ELR (cell line): Measurements from ENCODE around the gene LIG1.

Experiments
- DNase-seq: peaks from one replicate; pipeline ENCODE4 v3.0.0-alpha.2; 2015; ENCODE audit warnings: low read depth

Gene LIG1

GRCh38 chr19:48181505-48181904 lies 11.4 kb upstream of the LIG1 start:
- DNase-seq = no peak

- no peak for DNase-seq
Observed at GRCh38 chr19:48176226-48176625, 6.1 kb upstream of the LIG1 start.

DNA sequence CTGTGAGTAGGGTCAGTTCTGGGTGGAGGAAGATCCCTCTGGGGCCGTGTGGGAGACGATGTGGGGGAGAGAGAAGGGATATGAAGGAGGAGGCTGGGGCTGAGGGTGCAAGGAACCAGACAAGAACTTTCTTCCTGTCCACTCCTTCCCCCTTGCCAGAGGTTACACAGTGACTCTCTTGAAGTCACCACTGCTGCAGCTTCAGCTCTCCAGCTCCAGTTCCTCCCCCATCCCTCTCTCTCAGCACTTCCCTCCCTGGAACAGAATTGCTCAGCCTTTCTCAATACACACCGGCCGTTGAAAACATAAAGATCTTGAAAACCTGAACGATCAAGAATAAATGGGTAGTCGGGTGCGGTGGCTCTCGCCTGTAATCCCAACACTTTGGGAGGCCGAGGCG lies 5.4 kb upstream of the LIG1 start:
- DNase-seq = no peak

- DNase-seq = no peak
Observed at GRCh38 chr19:48174445-48175030, 4.4 kb upstream of the LIG1 start.

DNA sequence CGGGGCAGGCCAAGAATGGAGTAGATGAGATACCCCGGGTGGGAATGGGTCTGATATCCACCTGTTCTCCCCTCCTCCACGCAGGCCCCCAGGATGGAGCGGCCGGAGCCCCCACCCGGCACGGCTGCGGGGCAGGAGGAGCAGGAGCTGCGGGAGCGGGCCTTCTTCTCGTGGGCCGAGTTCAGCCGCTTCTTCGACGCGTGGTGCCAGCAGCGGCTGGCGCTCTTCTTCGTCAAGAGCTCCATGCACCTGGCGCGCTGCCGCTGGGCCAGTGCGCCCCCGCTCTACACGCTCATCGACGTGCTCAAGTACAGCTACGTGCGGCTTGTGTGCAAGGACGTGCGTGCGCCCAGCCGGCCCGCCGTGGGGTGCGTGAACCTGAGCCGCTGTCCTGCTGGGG lies 1.6 kb upstream of the LIG1 start:
- DNase-seq = no peak

DNA sequence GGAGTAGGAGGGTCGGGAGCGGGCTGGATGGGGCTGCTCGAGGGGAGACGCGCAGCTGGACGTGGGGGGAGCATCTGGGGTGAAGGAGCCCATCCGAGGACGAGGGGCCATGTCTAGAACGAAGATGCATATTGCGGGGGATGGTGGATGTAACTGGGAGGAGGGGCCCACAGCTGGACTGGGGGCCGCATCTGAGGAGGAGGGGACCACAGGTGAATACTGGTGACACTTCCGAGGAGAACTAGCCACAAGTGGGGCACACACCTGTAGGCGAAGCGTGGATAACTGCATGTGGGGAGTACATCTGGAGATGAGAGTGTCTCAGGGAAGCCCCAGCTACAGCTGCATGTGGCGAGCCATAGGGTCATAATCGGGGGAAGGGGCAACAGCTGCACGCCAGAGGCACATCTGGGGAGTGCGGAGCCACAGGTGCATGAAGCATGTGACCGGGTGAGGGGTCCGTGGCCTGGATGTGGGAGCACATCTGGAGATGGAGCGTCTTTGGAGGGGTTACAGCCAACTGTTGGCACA lies 738 bp upstream of the LIG1 start:
- DNase-seq = no peak

- DNase-seq = peak; percentile 68
Observed at GRCh38 chr19:48169578-48169938, 586 bp downstream of the LIG1 start.

DNA sequence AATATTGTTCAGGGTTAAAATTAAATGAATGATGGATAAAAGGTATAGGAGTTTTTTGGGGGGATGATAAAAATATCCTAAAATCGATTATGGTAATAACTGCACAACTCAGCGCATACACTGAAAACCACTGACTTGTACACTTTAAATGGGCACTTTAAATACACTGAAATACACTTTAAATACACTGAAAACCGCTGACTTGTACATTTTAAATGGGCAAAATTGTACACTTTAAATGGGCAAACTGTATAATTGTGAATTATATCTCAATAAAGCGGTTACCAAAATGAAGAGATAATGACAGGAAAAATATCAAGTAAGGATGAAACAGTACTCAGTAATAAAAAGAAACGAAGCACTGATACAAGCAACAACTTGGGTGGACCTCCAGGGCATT lies 1.5 kb downstream of the LIG1 start:
- no peak for DNase-seq

- DNase-seq = no peak
Observed at GRCh38 chr19:48158210-48158790, 11.8 kb downstream of the LIG1 start.

DNA sequence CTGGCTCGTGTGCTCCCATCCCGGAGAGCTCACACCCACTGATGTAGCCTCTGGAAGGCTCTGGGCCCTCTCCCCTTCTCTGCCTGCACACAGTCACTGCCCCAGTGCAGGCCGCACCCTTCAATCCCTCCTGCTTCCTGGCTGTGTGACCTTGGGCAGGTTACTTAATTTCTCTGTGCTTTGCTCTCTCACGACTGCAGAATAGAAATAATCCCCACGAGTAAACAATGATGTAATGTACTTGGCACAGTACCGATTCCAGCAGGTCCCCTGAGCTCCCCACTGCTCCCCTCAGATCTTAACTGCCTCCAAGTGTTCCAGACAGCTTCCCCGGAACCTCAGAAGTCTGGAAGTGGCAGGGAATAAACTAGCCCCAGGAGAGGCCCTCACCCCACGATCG lies 16.1 kb downstream of the LIG1 start:
- DNase-seq = no peak

DNA sequence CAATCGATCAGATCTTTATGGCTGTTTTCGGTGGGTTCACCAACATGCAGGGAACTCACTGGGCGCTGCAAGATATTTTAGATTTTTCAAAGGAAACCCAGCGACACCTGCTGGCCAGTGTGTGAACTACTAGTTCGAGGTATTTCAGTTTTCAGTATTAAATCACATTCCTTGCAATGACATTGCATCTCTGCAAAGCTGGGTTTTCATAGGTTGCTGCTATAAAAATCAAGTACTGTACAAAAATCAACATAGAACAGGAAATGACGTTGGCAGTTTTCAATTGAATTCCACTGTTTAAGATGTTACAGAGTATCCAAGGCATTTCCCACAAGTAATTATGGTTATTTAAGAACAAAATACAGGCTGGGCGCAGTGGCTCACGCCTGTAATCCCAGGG lies 17.6 kb downstream of the LIG1 start:
- peak; percentile 60 for DNase-seq

GRCh38 chr19:48149430-48149829 lies 20.7 kb downstream of the LIG1 start:
- no peak for DNase-seq

DNA sequence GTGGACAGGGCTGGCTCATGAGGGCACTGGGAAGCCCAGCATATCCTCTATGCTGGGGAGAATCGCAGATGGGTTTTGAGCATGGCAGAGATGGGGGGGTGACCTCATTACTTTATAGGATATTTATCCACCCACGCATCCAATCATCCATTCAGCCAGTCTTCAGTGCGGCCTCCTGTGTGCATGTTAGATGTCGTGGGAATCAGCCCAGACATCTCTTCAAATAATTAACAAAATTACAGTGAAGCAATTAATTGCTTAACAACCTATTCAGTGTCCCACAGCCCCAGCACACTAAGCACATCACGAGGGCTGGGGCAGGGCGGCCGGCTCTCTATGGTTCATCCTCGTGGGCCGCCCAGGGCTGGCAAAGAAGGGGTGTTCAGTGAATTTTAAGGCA lies 21.6 kb downstream of the LIG1 start:
- no peak for DNase-seq

DNA sequence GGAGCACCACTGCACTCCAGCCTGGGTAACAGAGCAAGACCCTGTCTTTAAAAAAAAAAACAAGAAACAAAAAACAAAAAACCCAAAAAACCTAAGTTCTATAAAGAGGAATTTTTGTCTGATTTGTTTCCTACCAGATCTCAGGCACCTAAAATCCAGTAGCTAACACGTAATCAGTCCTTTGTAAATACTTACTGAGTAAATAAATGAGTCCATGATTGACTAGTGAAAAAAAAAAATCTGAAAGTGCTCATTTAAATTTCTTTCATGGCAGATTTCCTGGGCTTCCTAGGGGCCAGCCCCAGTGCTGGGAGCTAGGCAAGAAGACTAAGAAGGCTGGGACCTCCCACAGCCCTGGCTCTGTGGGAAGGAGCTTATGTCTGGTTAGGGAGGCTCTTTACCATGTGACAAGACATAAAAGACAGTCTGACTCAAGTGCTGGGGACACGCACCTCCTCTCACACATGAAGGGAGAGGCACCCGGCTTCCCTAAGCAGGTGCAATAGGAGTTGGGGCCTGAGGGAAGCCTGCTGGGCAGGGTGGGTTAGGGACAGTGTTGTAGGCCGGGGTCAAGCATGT lies 22.5 kb downstream of the LIG1 start:
- DNase-seq = no peak

- no peak for DNase-seq
Observed at GRCh38 chr19:48139053-48139452, 31.1 kb downstream of the LIG1 start.

DNA sequence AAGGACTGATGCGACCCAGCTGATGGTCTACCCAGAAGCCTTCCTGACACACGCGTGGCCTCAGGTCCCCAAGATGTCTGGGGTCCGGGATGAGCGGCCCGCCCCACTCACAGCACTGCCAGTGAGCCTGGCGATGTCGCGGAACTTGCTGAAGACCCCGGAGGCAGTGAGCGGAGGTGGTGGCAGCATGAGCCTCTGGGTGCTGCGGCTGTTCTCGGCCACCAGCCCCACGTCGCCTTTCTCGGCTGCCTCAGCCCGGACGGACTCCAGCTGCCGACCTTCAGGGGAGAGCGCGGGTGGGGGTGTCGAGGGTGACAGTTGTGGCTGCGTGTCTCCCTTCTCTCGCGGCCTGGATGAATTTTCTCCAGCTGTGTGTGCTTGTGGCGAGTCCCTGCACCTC lies 32.7 kb downstream of the LIG1 start:
- no peak for DNase-seq

GRCh38 chr19:48136547-48136946 lies 33.6 kb downstream of the LIG1 start:
- no peak for DNase-seq

GRCh38 chr19:48135411-48135810 lies 34.7 kb downstream of the LIG1 start:
- peak; percentile 15 for DNase-seq

GRCh38 chr19:48133094-48133493 lies 37.0 kb downstream of the LIG1 start:
- no peak for DNase-seq

- no peak for DNase-seq
Observed at GRCh38 chr19:48127561-48127960, 42.6 kb downstream of the LIG1 start.

GRCh38 chr19:48123907-48124651 lies 46.1 kb downstream of the LIG1 start:
- peak; percentile 91 for DNase-seq

DNA sequence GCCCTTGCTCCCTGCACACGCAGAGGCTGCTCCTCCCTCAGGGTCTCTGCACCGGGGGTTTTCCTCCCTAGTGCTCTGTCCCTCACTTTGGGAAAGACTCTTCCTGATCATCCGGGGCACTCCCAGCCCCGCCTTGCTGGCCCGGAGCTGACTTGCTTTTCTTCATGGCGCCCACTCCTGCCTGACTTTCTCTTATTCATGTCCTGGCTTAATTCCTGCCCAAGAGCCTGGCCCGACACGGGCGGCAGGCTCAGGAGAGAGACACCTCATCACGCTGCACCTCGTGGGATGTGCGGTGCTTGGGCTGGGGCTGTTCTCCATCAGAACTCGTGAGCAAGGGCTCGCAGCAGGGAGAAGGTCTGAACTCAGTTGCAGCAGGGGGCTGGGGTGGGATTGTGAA lies 47.7 kb downstream of the LIG1 start:
- no peak for DNase-seq

DNA sequence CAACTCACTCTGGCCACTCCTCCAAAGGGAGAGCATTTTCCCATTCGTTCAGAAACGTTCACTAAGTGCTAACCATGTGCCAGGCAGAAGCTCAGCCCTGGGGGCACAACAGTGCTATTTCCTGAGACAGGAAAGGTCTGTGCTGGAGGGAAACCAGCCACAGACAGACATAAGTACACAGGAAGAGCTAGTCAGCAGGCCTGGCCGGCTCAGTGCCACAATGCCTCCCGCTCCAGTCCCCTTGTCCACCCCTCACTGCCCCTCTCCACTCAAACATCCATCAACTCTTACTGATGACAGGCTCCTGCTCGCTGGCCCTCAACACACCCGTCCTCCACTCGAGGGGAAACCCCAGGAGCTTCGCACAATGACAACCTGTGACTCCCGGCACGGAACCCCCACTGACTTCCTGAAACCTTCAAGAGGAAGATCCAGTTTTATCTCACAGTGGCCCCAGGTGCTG lies 48.2 kb downstream of the LIG1 start:
- DNase-seq = peak; percentile 83
